ENCODE results near the gene TBL3. TPM values are rescaled to one million over a fixed set of nuclear protein-coding genes. Genes with fewer than 3 reads are reported as not detected.
A peak's percentile ranks its signal among the peaks of the same experiment; 100 is the strongest.
"Not testable (repeated sequence)": the region's sequence is repeated elsewhere in the genome, so short reads cannot be mapped to it uniquely, and the experiment has no call there.

Gene TBL3
- total RNA-seq, 3 donors from 2014 or later = 146 to 159 (median 156) TPM

- peaks cover 2% of the 10 kb centered on the region for H3K4me1 Mint-ChIP-seq (ENCODE audit: low read depth)
- ATAC-seq (no peak), DNase-seq (no peak)
- no peaks in the 10 kb centered on the region for H3K36me3 Mint-ChIP-seq (ENCODE audit: insufficient read depth)
- H3K4me3 Mint-ChIP-seq = no peak overlapping the region
- no peaks in the 10 kb centered on the region for H3K27me3 Mint-ChIP-seq (ENCODE audit: low read depth)
- H3K9me3 Mint-ChIP-seq = no peaks in the 10 kb centered on the region
These were observed 18.1 kb upstream of the TBL3 start for GRCh38 chr16:1953734-1954133.

DNA sequence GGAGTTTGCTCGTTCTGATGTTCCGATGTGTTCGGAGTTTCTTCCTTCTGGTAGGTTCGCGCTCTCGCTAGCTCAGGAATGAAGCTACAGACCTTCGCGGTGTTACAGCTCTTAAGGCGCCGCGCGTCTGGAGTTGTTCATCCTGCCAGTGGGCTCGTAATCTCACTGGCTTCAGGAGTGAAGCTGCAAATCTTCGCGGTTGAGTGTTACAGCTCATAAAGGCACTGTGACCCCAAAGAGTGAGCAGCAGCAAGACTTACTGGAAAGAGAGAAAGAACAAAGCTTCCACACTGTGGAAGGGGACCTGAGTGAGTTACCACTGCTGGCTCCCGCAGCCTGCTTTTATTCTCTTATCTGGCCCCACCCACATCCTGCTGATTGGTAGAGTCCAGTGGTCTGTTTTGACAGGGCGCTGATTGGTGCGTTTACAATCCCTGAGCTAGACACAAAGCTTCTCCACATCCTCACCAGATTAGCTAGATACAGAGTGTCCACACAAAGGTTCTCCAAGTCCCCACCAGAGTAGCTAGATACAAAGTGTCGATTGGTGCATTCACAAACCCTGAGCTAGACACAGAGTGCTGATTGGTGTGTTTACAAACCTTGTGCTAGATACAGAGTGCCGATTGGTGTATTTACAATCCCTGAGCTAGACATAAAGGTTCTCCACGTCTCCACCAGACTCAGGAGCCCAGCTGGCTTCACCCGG is 14.3 kb upstream of the TBL3 start:
- DNase-seq; H3K4me3 Mint-ChIP-seq; ATAC-seq; H3K27me3 Mint-ChIP-seq (ENCODE audit: low read depth); H3K9me3 Mint-ChIP-seq: not testable (repeated sequence)
- Mint-ChIP-seq H3K36me3 (ENCODE audit: insufficient read depth) (peaks cover 13% of the 10 kb centered on the region), H3K4me1 (ENCODE audit: low read depth) (peaks cover 22% of the 10 kb centered on the region)

- not testable (repeated sequence) for ATAC-seq
- peaks cover 18% of the 10 kb centered on the region for H3K36me3 Mint-ChIP-seq (ENCODE audit: insufficient read depth)
These were observed 13.7 kb upstream of the TBL3 start for GRCh38 chr16:1958143-1958491.

DNA sequence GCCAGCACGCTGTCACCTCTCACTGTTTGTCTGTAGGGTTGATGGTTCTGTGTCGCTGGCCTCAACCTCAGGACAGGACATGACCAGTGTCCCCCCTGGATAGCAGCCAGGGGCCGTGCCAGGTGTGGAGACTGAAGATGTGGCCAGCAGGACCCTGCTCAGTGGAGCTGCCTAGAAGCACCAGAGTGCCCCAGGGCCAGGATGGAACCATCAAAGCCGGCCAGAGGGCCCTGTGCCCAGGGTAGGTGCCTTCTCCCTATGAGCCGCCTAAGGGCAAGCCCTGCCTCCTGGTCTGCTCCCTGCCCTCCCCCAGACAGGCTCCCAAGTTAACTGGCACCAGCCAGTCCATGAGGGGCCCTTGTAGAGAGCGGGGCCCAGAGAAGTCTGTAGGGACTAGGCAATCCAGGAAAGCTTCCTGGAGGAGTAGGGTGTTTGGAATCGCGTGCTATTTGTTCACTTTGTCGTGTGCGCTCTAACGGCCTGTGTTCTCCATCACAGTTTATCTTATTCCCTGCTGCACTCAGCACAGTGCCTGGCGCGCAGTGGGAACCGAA is 13.1 kb upstream of the TBL3 start:
- ATAC-seq (no peak), DNase-seq (no peak)
- H3K4me1 Mint-ChIP-seq (ENCODE audit: low read depth) = peaks cover 26% of the 10 kb centered on the region
- peak overlapping the region; percentile 92 for H3K4me3 Mint-ChIP-seq
- H3K9me3 Mint-ChIP-seq = no peaks in the 10 kb centered on the region
- H3K36me3 Mint-ChIP-seq (ENCODE audit: insufficient read depth) = peaks cover 23% of the 10 kb centered on the region
- no peaks in the 10 kb centered on the region for H3K27me3 Mint-ChIP-seq (ENCODE audit: low read depth)

More at GRCh38 chr16:1958143-1958491, 13.7 kb upstream of the TBL3 start:
- not testable (repeated sequence) for H3K4me3 Mint-ChIP-seq; H3K27me3 Mint-ChIP-seq (ENCODE audit: low read depth); DNase-seq; H3K9me3 Mint-ChIP-seq
- peaks cover 23% of the 10 kb centered on the region for H3K4me1 Mint-ChIP-seq (ENCODE audit: low read depth)

- Mint-ChIP-seq H3K4me3 (peak within 1 kb of the TSS; percentile 92), H3K27me3 (ENCODE audit: low read depth) (no peaks in the 10 kb centered on the region), H3K36me3 (ENCODE audit: insufficient read depth) (peaks cover 28% of the 10 kb centered on the region), H3K9me3 (no peaks in the 10 kb centered on the region), H3K4me1 (ENCODE audit: low read depth) (peaks cover 26% of the 10 kb centered on the region)
- DNase-seq (peak; percentile 90), ATAC-seq (peak; percentile 63 to 68)
These were observed 12.4 kb upstream of the TBL3 start, which contains the start of gene NDUFB10 for GRCh38 chr16:1959269-1960039. NDUFB10 (plus strand) TSS chr16:1959538; CDS start chr16:1959625, 87 bp downstream.

- H3K27me3 Mint-ChIP-seq (ENCODE audit: low read depth) = no peaks in the 10 kb centered on the region
- no peaks in the 10 kb centered on the region for H3K9me3 Mint-ChIP-seq
- H3K4me3 Mint-ChIP-seq = peak overlapping the region; percentile 92
- DNase-seq (peak; percentile 36), ATAC-seq (peak; percentile 19 to 24)
- H3K36me3 Mint-ChIP-seq (ENCODE audit: insufficient read depth) = peaks cover 37% of the 10 kb centered on the region
- H3K4me1 Mint-ChIP-seq (ENCODE audit: low read depth) = peaks cover 30% of the 10 kb centered on the region
These were observed 10.9 kb upstream of the TBL3 start for GRCh38 chr16:1960665-1961630.

DNA sequence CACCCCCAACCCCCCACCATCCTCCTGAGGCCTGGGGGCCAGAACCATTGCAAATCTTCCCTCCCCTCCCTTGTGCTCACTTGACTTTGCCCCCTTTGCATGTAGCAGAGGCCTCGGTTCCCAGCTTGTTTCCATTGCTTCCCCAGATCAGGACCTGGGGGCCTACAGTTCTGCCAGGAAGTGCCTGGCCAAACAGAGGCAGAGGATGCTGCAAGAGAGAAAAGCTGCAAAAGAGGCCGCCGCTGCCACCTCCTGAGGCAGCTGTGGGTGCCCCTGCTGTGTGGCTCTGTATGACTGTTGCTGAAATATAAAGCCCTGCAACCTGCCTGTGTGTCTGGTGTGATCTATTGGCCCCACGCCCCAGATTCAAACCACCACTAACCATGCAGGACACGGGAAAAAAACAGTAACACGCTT is 10.2 kb upstream of the TBL3 start:
- peak overlapping the region; percentile 92 for H3K4me3 Mint-ChIP-seq
- H3K4me1 Mint-ChIP-seq (ENCODE audit: low read depth) = peaks cover 30% of the 10 kb centered on the region
- DNase-seq (no peak), ATAC-seq (no peak)
- H3K36me3 Mint-ChIP-seq (ENCODE audit: insufficient read depth) = peaks cover 37% of the 10 kb centered on the region
- no peaks in the 10 kb centered on the region for H3K9me3 Mint-ChIP-seq
- no peaks in the 10 kb centered on the region for H3K27me3 Mint-ChIP-seq (ENCODE audit: low read depth)

DNA sequence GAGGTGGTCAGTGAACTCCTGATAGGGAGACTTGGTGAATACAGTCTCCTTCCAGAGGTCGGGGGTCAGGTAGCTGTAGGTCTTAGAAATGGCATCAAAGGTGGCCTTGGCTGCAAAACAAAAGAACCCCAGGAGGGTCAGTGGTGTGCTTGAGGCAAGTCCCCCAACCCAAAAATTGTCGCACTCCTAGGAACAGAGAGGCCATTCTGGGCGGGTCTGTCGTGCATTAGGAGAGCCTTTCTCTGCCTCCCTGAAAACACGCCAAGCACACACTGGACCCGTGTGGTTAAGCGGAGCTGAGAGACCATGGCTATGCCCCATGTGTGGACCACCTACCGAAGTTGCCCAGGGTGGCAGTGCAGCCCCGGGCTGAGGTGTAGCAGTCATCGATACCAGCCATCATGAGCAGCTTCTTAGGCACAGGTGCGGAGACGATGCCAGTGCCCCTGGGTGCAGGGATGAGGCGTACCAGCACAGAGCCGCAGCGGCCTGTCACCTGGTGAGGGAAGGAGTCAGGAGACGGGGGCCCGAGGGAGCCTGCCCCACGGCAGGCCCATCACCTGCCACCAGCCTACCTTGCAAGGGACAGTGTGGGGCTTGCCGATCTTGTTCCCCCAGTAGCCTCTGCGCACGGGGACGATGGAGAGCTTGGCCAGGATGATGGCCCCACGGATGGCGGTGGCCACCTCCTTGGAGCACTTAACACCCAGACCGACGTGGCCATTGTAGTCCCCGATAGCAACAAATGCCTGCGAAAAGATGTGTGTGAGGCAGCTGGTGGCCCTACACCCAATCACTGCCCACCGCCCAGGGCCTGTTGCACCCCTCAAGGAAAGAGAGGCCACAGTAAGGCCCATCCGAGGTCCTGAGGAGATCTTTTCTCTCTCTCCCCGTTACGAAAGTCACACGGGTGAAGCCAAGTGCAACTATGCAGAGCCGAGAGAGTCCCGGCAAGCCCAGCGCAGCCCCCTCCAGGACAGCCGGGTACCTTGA is 9.4 kb upstream of the TBL3 start:
- H3K36me3 Mint-ChIP-seq (ENCODE audit: insufficient read depth) = peaks cover 37% of the 10 kb centered on the region
- H3K4me3 Mint-ChIP-seq = peak overlapping the region; percentile 92
- H3K4me1 Mint-ChIP-seq (ENCODE audit: low read depth) = peaks cover 30% of the 10 kb centered on the region
- not testable (repeated sequence) for ATAC-seq; DNase-seq; H3K27me3 Mint-ChIP-seq (ENCODE audit: low read depth); H3K9me3 Mint-ChIP-seq

GRCh38 chr16:1963806-1964505 is 7.9 kb upstream of the TBL3 start:
- Mint-ChIP-seq H3K4me3 (peak overlapping the region; percentile 92), H3K4me1 (ENCODE audit: low read depth) (peaks cover 30% of the 10 kb centered on the region), H3K9me3 (no peaks in the 10 kb centered on the region), H3K36me3 (ENCODE audit: insufficient read depth) (peaks cover 37% of the 10 kb centered on the region), H3K27me3 (ENCODE audit: low read depth) (no peaks in the 10 kb centered on the region)
- peak; percentile 34 for DNase-seq
- ATAC-seq = peak; percentile 0 to 1

GRCh38 chr16:1964506-1965395 is 7.1 kb upstream of the TBL3 start, which contains the start of gene RPS2:
RPS2 (minus strand) TSS chr16:1964826; CDS start chr16:1964625, 201 bp downstream.
- peak within 1 kb of the TSS; percentile 92 for H3K4me3 Mint-ChIP-seq

DNA sequence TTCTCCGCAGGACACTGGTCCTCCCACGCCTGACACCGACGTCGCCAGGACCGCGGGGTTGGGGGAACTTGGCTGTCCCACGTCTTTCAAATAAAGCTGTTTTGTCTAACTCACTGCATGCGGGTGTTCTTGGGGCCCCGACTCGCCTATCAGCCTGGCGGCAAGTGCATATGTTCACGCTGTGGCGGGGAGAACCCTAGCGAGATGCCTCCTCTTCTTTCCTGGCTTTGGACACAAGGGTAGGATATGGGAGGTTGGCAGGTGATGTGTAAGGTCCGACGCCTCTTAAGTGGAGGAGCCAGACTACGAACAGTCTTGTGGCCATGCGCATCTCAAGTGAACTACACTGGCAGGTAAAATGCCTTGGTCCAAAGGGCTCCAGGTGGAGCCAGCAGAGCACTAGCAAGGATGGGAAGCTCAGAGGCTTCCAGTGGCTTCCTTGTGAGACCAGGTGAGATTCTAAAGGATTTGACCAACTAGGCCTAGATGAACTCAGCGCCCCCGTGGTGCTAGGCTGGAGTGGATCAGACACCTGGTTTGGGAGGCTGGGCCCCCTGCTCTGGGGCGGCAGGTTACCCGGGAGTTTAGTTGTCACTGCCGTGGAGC is 6.4 kb upstream of the TBL3 start:
- H3K4me1 Mint-ChIP-seq (ENCODE audit: low read depth) = peaks cover 22% of the 10 kb centered on the region
- ATAC-seq = no peak

More at GRCh38 chr16:1964506-1965395, 7.1 kb upstream of the TBL3 start, which contains the start of gene RPS2:
- peaks cover 37% of the 10 kb centered on the region for H3K36me3 Mint-ChIP-seq (ENCODE audit: insufficient read depth)
- DNase-seq = peak; percentile 99
- peaks cover 27% of the 10 kb centered on the region for H3K4me1 Mint-ChIP-seq (ENCODE audit: low read depth)
- ATAC-seq = peak; percentile 68 to 69
- no peaks in the 10 kb centered on the region for H3K27me3 Mint-ChIP-seq (ENCODE audit: low read depth)
- no peaks in the 10 kb centered on the region for H3K9me3 Mint-ChIP-seq

More for the DNA sequence above, 6.4 kb upstream of the TBL3 start:
- Mint-ChIP-seq H3K27me3 (ENCODE audit: low read depth) (no peaks in the 10 kb centered on the region), H3K9me3 (no peaks in the 10 kb centered on the region), H3K36me3 (ENCODE audit: insufficient read depth) (peaks cover 37% of the 10 kb centered on the region), H3K4me3 (peak overlapping the region; percentile 92)
- no peak for DNase-seq

Data from activated T-cell treated with anti-CD3 and anti-CD28 coated beads, Interleukin-2, amount 50 U/mL, for 4 hours (primary cell).